ENCODE data around the gene GNAL. TPM values are rescaled to one million over a fixed set of nuclear protein-coding genes. Genes with fewer than 3 reads are reported as not detected.

The GNAL gene
- total and polyA plus RNA-seq, 8 donors: under 0.01 to 6.7 (median 1.8) TPM

DNA sequence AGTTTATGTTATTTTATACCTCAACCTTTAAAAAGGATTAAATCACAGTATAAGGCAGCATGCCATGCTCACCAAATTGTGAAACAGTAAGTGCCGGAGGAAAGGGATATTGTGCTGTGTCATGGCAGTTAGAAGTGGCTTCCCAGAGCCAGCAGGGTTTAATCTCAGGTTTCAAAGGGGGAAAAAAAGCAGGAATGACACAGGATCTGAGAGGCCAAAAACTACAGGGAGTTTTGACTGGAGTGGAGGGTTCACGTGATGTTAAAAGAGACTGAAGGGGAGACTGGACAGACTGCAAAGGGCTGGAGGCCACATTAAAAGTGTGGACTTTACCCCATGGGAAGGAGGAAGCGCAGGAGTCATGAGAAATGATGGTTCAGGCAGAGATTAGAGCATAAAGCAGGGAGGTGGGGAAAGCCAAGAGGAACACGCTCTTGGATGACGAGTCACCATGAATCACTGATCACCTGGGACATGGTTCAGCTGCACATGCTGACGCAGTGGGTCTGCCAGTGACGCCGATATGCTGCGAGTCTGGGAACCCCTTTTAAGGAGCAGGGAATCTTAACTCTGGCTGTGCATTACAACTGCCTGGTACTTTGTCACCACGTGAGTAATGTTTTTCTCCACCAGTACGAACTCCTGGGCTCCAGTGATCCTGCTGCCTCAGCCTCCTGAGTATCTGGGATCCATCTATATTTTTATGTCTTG lies 168.3 kb downstream of the GNAL start:
- 21 to 39% (median 30%) methylated on average over 11 of the region's 11 CpGs for WGBS, 5 donors
- Histone ChIP-seq H3K27ac (peak overlapping the region in 4 of 5 donors; percentile 69 to 97 (median 76)), H3K4me1 (peaks cover 18 to 84% (median 33%) of the 10 kb centered on the region in 4 donors), H3K9me3 (no peaks in the 10 kb centered on the region), H3K4me3 (no peak overlapping the region), H3K27me3 (no peaks in the 10 kb centered on the region), H3K36me3 (peaks cover 0 to 18% (median 8%) of the 10 kb centered on the region in 4 donors)
- intact Hi-C loops (cut with DNase I; ENCODE audit: low total_unique reads): loop anchor here (10.0 kb wide), 1 partner anchor 47 kb away; the partner anchor contains the start of gene MPPE1
- peak; percentile 56 to 80 for DNase-seq
- TF ChIP-seq, protein P1, sequence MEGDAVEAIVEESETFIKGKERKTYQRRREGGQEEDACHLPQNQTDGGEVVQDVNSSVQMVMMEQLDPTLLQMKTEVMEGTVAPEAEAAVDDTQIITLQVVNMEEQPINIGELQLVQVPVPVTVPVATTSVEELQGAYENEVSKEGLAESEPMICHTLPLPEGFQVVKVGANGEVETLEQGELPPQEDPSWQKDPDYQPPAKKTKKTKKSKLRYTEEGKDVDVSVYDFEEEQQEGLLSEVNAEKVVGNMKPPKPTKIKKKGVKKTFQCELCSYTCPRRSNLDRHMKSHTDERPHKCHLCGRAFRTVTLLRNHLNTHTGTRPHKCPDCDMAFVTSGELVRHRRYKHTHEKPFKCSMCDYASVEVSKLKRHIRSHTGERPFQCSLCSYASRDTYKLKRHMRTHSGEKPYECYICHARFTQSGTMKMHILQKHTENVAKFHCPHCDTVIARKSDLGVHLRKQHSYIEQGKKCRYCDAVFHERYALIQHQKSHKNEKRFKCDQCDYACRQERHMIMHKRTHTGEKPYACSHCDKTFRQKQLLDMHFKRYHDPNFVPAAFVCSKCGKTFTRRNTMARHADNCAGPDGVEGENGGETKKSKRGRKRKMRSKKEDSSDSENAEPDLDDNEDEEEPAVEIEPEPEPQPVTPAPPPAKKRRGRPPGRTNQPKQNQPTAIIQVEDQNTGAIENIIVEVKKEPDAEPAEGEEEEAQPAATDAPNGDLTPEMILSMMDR (IDR thresholded peaks at IDR 0.05): no peak
- TF ChIP-seq POLR2AphosphoS5 (IDR thresholded peaks at IDR 0.05): peak; percentile 55 to 80 (median 66)
- peak; percentile 94 for TF ChIP-seq EP300 (IDR thresholded peaks at IDR 0.05)

DNA sequence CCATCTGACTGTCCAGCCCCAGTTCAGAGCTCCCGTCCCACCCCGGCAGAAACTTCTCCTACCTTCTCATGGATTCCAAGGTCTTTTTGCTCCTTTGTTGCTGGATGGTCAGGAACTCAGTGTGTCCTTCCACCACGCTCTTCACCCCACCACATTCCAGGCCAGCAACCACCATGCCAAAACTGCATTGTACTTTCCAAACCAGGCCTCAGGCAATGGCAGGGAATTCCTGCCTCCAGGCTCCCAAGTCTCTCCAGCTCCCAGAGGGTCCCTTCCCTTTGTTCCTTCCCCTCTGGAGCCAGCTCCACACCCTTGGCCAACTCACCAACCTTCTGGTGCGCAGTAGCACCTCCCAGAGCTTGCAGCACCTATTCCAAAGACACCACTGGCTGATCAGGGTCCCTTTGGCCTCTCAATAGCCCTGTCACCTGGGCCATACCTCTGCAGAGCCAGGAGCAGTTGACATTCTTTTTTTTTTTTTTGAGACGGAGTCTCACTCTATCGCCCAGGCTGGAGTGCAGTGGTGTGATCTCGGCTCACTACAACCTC lies 170.3 kb downstream of the GNAL start:
- no peak overlapping the region for H3K4me3 ChIP-seq
- 89 to 96% (median 93%) methylated on average over 7 of the region's 7 CpGs for WGBS, 5 donors
- no peak for DNase-seq
- peaks cover 0 to 10% (median 8%) of the 10 kb centered on the region in 4 donors for H3K36me3 ChIP-seq
- H3K27ac ChIP-seq: peak overlapping the region in 2 of 5 donors; percentile 50 to 97
- H3K27me3 ChIP-seq: no peaks in the 10 kb centered on the region
- intact Hi-C loops (cut with DNase I; ENCODE audit: low total_unique reads): loop anchor here (10.0 kb wide), 1 partner anchor 45 kb away; the partner anchor contains the start of gene MPPE1
- TF ChIP-seq, protein P1 (IDR thresholded peaks at IDR 0.05): no peak
- TF ChIP-seq EP300 (IDR thresholded peaks at IDR 0.05) (no peak), POLR2AphosphoS5 (IDR thresholded peaks at IDR 0.05) (no peak), POLR2A (IDR thresholded peaks at IDR 0.05) (no peak)
- H3K9me3 ChIP-seq: no peaks in the 10 kb centered on the region
- peaks cover 2 to 64% (median 15%) of the 10 kb centered on the region in 4 donors for H3K4me1 ChIP-seq

DNA sequence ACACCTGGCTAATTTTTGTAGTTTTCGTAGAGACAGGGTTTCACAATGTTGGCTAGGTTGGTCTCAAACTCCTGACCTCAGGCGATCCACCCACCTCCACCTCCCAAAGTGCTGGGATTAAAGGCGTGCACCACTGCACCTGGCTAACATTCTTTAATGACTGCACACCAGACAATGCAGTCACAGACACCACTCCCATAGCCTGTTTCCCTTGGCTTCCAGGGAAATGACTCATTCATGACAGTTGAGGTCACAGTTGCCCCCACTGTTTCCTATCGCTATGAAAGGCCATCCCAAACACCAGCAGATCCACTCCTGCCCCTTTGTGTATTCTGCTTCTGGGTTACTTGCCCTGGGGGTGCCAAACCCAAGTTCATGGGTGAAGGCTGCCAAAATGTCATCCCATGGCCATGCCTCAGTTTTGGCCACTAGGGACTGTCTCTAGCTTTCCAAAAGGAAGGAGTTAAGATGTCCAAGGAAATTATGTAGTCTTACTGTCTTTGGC lies 170.9 kb downstream of the GNAL start:
- Histone ChIP-seq H3K4me3 (no peak overlapping the region), H3K4me1 (peaks cover 0 to 59% (median 13%) of the 10 kb centered on the region in 4 donors), H3K27ac (peak overlapping the region in 2 of 5 donors; percentile 50 to 97), H3K36me3 (peaks cover 0 to 4% (median 2%) of the 10 kb centered on the region in 4 donors), H3K27me3 (no peaks in the 10 kb centered on the region), H3K9me3 (no peaks in the 10 kb centered on the region)
- WGBS, 5 donors: 55 to 78% (median 66%) methylated on average over 4 of the region's 4 CpGs
- intact Hi-C loops (cut with DNase I; ENCODE audit: low total_unique reads): loop anchor here (10.0 kb wide), 1 partner anchor 45 kb away; the partner anchor contains the start of gene MPPE1
- TF ChIP-seq POLR2AphosphoS5 (IDR thresholded peaks at IDR 0.05): peak in 2 of 3 donors; percentile 13 to 51
- no peak for TF ChIP-seq EP300 (IDR thresholded peaks at IDR 0.05)
- DNase-seq: no peak

DNA sequence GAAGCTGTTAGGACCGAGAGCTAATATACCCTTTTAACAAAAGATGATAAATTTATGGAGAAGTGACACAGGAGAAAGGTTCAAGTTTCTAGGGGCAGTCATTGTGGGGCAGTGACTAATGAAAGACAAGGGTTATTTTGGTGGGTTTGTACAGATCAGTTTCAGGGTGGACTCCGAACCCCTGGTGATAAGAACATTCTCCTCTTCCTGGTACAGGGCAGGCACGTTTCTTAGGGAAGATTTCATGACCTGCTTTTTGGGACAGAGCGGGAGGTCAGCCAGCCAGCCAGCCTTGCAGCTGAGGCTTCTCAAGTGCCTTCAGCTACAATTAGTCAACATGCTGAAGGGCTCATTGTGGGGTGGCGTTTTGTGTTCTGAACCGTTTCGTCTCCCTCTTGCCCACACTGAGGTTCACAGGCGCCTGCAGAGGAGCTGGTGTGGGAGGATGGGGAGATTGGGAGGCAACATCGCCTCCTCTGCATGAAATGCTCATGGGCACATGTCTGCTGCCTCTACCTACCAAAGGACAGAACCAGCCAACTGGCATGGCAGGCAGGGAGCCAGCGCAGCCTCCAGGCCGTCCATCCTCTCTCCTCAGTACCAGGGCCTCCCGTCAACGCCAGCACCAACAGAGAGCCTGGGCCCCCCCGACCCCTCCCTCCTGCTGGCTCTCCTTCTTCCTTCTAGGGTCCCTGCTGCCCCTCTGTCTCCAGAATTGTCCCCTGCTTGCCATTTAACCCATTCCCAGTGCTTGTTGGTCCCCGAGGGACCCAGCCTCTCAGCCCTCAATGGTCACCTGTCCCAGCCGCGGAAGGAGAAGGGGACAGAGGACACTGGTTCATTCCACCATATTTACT lies 171.8 kb downstream of the GNAL start:
- H3K4me1 ChIP-seq: peaks cover 0 to 51% (median 10%) of the 10 kb centered on the region in 4 donors
- no peaks in the 10 kb centered on the region for H3K27me3 ChIP-seq
- intact Hi-C loops (cut with DNase I; ENCODE audit: low total_unique reads): no loop called here
- no peak for DNase-seq
- H3K4me3 ChIP-seq: no peak overlapping the region
- H3K9me3 ChIP-seq: no peaks in the 10 kb centered on the region
- H3K27ac ChIP-seq: peak overlapping the region in 1 of 5 donors; percentile 76
- H3K36me3 ChIP-seq: no peaks in the 10 kb centered on the region
- WGBS, 5 donors: 82 to 86% (median 86%) methylated on average over 17 of the region's 17 CpGs
- TF ChIP-seq, protein P1 (IDR thresholded peaks at IDR 0.05): no peak
- TF ChIP-seq POLR2A (IDR thresholded peaks at IDR 0.05) (no peak), EP300 (IDR thresholded peaks at IDR 0.05) (no peak), POLR2AphosphoS5 (IDR thresholded peaks at IDR 0.05) (no peak)
